OCI-LY1 (cell line): ENCODE results near the gene AP2A2.

Experiments used
- H2AFZ ChIP-seq: fragments of 200-600 bp; sonication (generic), shearing (Covaris generic); 2 replicates; pipeline ENCODE4 v1.6.0; 2014; ENCODE audit warnings: antibody characterized with exemption, mild to moderate bottlenecking, low read length
- H3F3A ChIP-seq: fragments of 200-600 bp; sonication (generic), shearing (Covaris generic); 2 replicates; pipeline ENCODE4 v1.6.0; 2014; ENCODE audit warnings: mild to moderate bottlenecking, antibody characterized with exemption, low read length, moderate library complexity; ENCODE audit not compliant: insufficient read depth
- H3K27ac ChIP-seq: fragments of 200-600 bp; sonication (generic); 2 replicates; pipeline ENCODE4 v1.5.1; 2014; ENCODE audit warnings: low read length, mixed run types, mild to moderate bottlenecking, low read depth; ENCODE audit not compliant: poor library complexity, severe bottlenecking
- H3K27me3 ChIP-seq: fragments of 200-600 bp; sonication (generic); 2 replicates; pipeline ENCODE4 v1.6.0; 2014; ENCODE audit warnings: antibody characterized with exemption, mild to moderate bottlenecking, low read length, moderate library complexity; ENCODE audit not compliant: insufficient read depth
- H3K36me3 ChIP-seq: fragments of 200-600 bp; sonication (generic); 2 replicates; pipeline ENCODE4 v1.6.1; 2014; ENCODE audit warnings: mild to moderate bottlenecking, antibody characterized with exemption, low read length, moderate library complexity, mixed read lengths; ENCODE audit not compliant: insufficient read depth
- H3K4me1 ChIP-seq: fragments of 200-600 bp; sonication (generic); 2 replicates; pipeline ENCODE4 v1.5.1; 2014; ENCODE audit warnings: mild to moderate bottlenecking, low read length, moderate library complexity; ENCODE audit not compliant: insufficient read depth, severe bottlenecking
- H3K4me2 ChIP-seq: fragments of 200-600 bp; sonication (generic), shearing (Covaris generic); 2 replicates; pipeline ENCODE4 v1.6.1; 2014; ENCODE audit warnings: low read length
- H3K4me3 ChIP-seq: fragments of 200-600 bp; sonication (generic); 2 replicates; pipeline ENCODE4 v1.5.1; 2014; ENCODE audit warnings: low read length, low read depth, mild to moderate bottlenecking, mixed read lengths; ENCODE audit not compliant: poor library complexity, severe bottlenecking
- H3K79me2 ChIP-seq: fragments of 200-600 bp; shearing (Covaris generic); 2 replicates; pipeline ENCODE4 v1.6.1; 2016; ENCODE audit warnings: mixed run types, low read length, mixed read lengths; ENCODE audit not compliant: insufficient read depth
- H3K9ac ChIP-seq: fragments of 200-600 bp; sonication (generic), shearing (Covaris generic); 2 replicates; pipeline ENCODE4 v1.6.1; 2014; ENCODE audit warnings: mild to moderate bottlenecking, low read length, mixed read lengths
- H3K9me2 ChIP-seq: fragments of 200-600 bp; sonication (generic), shearing (Covaris generic); 2 replicates; pipeline ENCODE4 v1.6.1; 2014; ENCODE audit warnings: low read depth, mild to moderate bottlenecking, low read length, mixed read lengths
- H3K9me3 ChIP-seq: fragments of 200-600 bp; shearing (Covaris generic); 2 replicates; pipeline ENCODE4 v1.6.1; 2014; ENCODE audit warnings: low read length, mixed read lengths
- H4K20me1 ChIP-seq: fragments of 200-600 bp; sonication (generic), shearing (Covaris generic); 2 replicates; pipeline ENCODE4 v1.6.0; 2016; ENCODE audit warnings: mild to moderate bottlenecking, low read length; ENCODE audit not compliant: insufficient read depth
- CTCF ChIP-seq: fragments of 200-600 bp; sonication (generic), shearing (Covaris generic); IDR thresholded peaks from 2 replicates; pipeline ENCODE4 v1.5.1; 2017; ENCODE audit warnings: mild to moderate bottlenecking, antibody characterized with exemption, low read length, moderate library complexity, mixed read lengths
- EZH2 ChIP-seq: fragments of 200-600 bp; sonication (generic), shearing (Covaris generic); IDR thresholded peaks from 2 replicates; pipeline ENCODE4 v1.8.0; 2017; ENCODE audit warnings: borderline replicate concordance, mixed run types, mild to moderate bottlenecking, antibody characterized with exemption, low read length, moderate library complexity, mixed read lengths

The AP2A2 gene

GRCh38 chr11:992577-992976 is 66.9 kb downstream of the AP2A2 start:
- no peaks in the 10 kb centered on the region for H3F3A ChIP-seq
- no peaks in the 10 kb centered on the region for H3K4me1 ChIP-seq
- H3K27ac ChIP-seq, result no peak overlapping the region
- H4K20me1 ChIP-seq, result no peaks in the 10 kb centered on the region
- H3K9ac ChIP-seq, result no peak overlapping the region
- H3K36me3 ChIP-seq, result peaks cover 47% of the 10 kb centered on the region
- H3K27me3 ChIP-seq, result no peaks in the 10 kb centered on the region
- no peak overlapping the region for H2AFZ ChIP-seq
- H3K79me2 ChIP-seq, result no peaks in the 10 kb centered on the region
- no peaks in the 10 kb centered on the region for H3K9me2 ChIP-seq
- no peaks in the 10 kb centered on the region for H3K9me3 ChIP-seq
- H3K4me3 ChIP-seq, result no peak overlapping the region
- H3K4me2 ChIP-seq, result no peak overlapping the region
- TF ChIP-seq CTCF (no peak), EZH2 (no peak)

GRCh38 chr11:993632-994167 is 68.0 kb downstream of the AP2A2 start:
- no peaks in the 10 kb centered on the region for H3K9me3 ChIP-seq
- no peak overlapping the region for H3K27ac ChIP-seq
- no peak overlapping the region for H3K4me2 ChIP-seq
- no peaks in the 10 kb centered on the region for H4K20me1 ChIP-seq
- no peak overlapping the region for H2AFZ ChIP-seq
- H3K4me1 ChIP-seq, result no peaks in the 10 kb centered on the region
- no peaks in the 10 kb centered on the region for H3F3A ChIP-seq
- TF ChIP-seq CTCF, result no peak
- no peak for TF ChIP-seq EZH2
- H3K4me3 ChIP-seq, result no peak overlapping the region
- H3K79me2 ChIP-seq, result no peaks in the 10 kb centered on the region
- H3K27me3 ChIP-seq, result no peaks in the 10 kb centered on the region
- H3K9ac ChIP-seq, result no peak overlapping the region
- H3K36me3 ChIP-seq, result peaks cover 45% of the 10 kb centered on the region
- H3K9me2 ChIP-seq, result no peaks in the 10 kb centered on the region

GRCh38 chr11:995044-995751 is 69.5 kb downstream of the AP2A2 start:
- no peaks in the 10 kb centered on the region for H4K20me1 ChIP-seq
- H3K27me3 ChIP-seq, result no peaks in the 10 kb centered on the region
- TF ChIP-seq EZH2 (no peak), CTCF (no peak)
- H3K27ac ChIP-seq, result no peak overlapping the region
- peaks cover 40% of the 10 kb centered on the region for H3K36me3 ChIP-seq
- no peak overlapping the region for H2AFZ ChIP-seq
- no peak overlapping the region for H3K4me2 ChIP-seq
- H3K79me2 ChIP-seq, result no peaks in the 10 kb centered on the region
- no peak overlapping the region for H3K9ac ChIP-seq
- no peaks in the 10 kb centered on the region for H3F3A ChIP-seq
- H3K4me1 ChIP-seq, result no peaks in the 10 kb centered on the region
- H3K9me2 ChIP-seq, result no peaks in the 10 kb centered on the region
- H3K4me3 ChIP-seq, result no peak overlapping the region
- H3K9me3 ChIP-seq, result no peaks in the 10 kb centered on the region
